A549 (cell line): Measurements from ENCODE around the gene CKAP2L. TPM values are rescaled to one million over a fixed set of nuclear protein-coding genes. Genes with fewer than 3 reads are reported as not detected.

Experiments
- ATAC-seq, 2 experiments: fragments of 200-7000 bp in 1 of 2; fragments of >200 bp in 1 of 2; cut with Nextera tagmentation in 1 of 2; cut with Tn5 transposase in 1 of 2; 3 replicates each; pipeline versions ENCODE4 v1.8.0 to v1.9.1; 2018 to 2020; ENCODE audit warnings: mild to moderate bottlenecking in 1 of 2, moderate library complexity in 1 of 2
- CTCF ChIA-PET: fragments of 300-600 bp; sonication (Branson Sonifier 250); formaldehyde crosslinking; extraction: SDS; loops from one replicate; lab custom pipeline; 2021; ENCODE audit warnings: antibody characterized with exemption, inconsistent platforms; lab: Yijun Ruan, JAX
- POLR2A ChIA-PET: fragments of 350-600 bp; formaldehyde crosslinking; extraction: SDS; loops from one replicate; lab custom pipeline; 2021; ENCODE audit warnings: antibody characterized with exemption, inconsistent platforms; lab: Yijun Ruan, JAX
- DNase-seq, 2 experiments: peaks; one replicate each; pipeline versions ENCODE4 v3.0.0 to v3.0.0-alpha.2; 2011 to 2016; ENCODE audit warnings: low read depth in 1 of 2, low spot score in 1 of 2
- FAIRE-seq: peaks from 2 replicates; lab custom pipeline; 2011; peaks lifted over from hg19 to GRCh38; lab: Jason Lieb, UNC
- H3K27ac ChIP-seq, 2 experiments: fragments of >200 bp; sonication (Bioruptor Twin); formaldehyde crosslinking; 3 replicates each; pipeline ENCODE4 v1.5.1; 2016 to 2017
- H3K4me1 ChIP-seq: fragments of >200 bp; sonication (Bioruptor Twin); formaldehyde crosslinking; 3 replicates; pipeline ENCODE4 v1.6.1; 2016
- H3K4me2 ChIP-seq: fragments of >200 bp; sonication (Bioruptor Twin); formaldehyde crosslinking; 3 replicates; pipeline ENCODE4 v1.6.1; 2016
- H3K4me3 ChIP-seq: fragments of >200 bp; sonication (Bioruptor Twin); formaldehyde crosslinking; 3 replicates; pipeline ENCODE4 v1.5.1; 2016
- H3K9me3 ChIP-seq: fragments of >200 bp; sonication (Bioruptor Twin); formaldehyde crosslinking; 3 replicates; pipeline ENCODE4 v1.6.1; 2016
- ESRRA ChIP-seq: fragments of 150-350 bp; IDR thresholded peaks from 2 replicates; pipeline ENCODE4 v1.6.1; 2014; ENCODE audit warnings: mild to moderate bottlenecking, low read length, borderline replicate concordance
- FOSL2 ChIP-seq, 2 experiments: fragments of 450-650 bp in 1 of 2; fragments of >200 bp in 1 of 2; sonication (Bioruptor Twin) in 1 of 2; formaldehyde crosslinking; IDR thresholded peaks; 2 replicates each; pipeline versions ENCODE4 v1.5.0 to v1.6.1; 2016 to 2020; ENCODE audit warnings: mild to moderate bottlenecking in 1 of 2, moderate library complexity in 1 of 2
- FOXS1 ChIP-seq: fragments of 250-450 bp; sonication (Bioruptor Pico); IDR thresholded peaks from 2 replicates; pipeline ENCODE4 v1.5.0; 2020; ENCODE audit warnings: mild to moderate bottlenecking, moderate library complexity
- GATA3 ChIP-seq: IDR thresholded peaks from 2 replicates; pipeline ENCODE4 v1.6.1; 2012; ENCODE audit warnings: borderline replicate concordance
- HDAC2 ChIP-seq: fragments of 200-600 bp; sonication (generic); IDR thresholded peaks from 2 replicates; pipeline ENCODE4 v1.6.1; 2016
- HOXB5 ChIP-seq: fragments of 250-450 bp; sonication (Bioruptor Pico); IDR thresholded peaks from 2 replicates; pipeline ENCODE4 v1.5.0; 2020; ENCODE audit warnings: mild to moderate bottlenecking, moderate library complexity
- JUN ChIP-seq, 2 experiments: fragments of >200 bp; sonication (Bioruptor Twin); formaldehyde crosslinking; IDR thresholded peaks; 2 replicates in 1 of 2; 3 replicates in 1 of 2; pipeline ENCODE4 v1.6.1; 2016 to 2017
- KDM1A ChIP-seq: fragments of 200-600 bp; sonication (generic); IDR thresholded peaks from 2 replicates; pipeline ENCODE4 v1.6.1; 2016; ENCODE audit warnings: low read depth, mild to moderate bottlenecking
- KDM5A ChIP-seq: fragments of 200-600 bp; sonication (generic); IDR thresholded peaks from 2 replicates; pipeline ENCODE4 v1.6.1; 2016; ENCODE audit warnings: antibody characterized with exemption, mild to moderate bottlenecking
- MAFK ChIP-seq: fragments of 450-650 bp; IDR thresholded peaks from 2 replicates; pipeline ENCODE4 v1.6.1; 2014; ENCODE audit not compliant: partially characterized antibody
- RAD21 ChIP-seq, 2 experiments: fragments of >200 bp in 1 of 2; sonication (Bioruptor Twin) in 1 of 2; formaldehyde crosslinking in 1 of 2; IDR thresholded peaks in 1 of 2; conservative IDR thresholded peaks in 1 of 2; 2 replicates in 1 of 2; 3 replicates in 1 of 2; pipeline ENCODE4 v1.6.1; 2012 to 2018; ENCODE audit warnings: inconsistent platforms in 1 of 2
- SMC3 ChIP-seq: fragments of >200 bp; sonication (Bioruptor Twin); formaldehyde crosslinking; IDR thresholded peaks from 3 replicates; pipeline ENCODE4 v1.6.1; 2018; ENCODE audit warnings: inconsistent platforms
- TFCP2L1 ChIP-seq: fragments of 250-450 bp; sonication (Bioruptor Pico); IDR thresholded peaks from 2 replicates; pipeline ENCODE4 v1.5.0; 2021; ENCODE audit warnings: mild to moderate bottlenecking
- TP53 ChIP-seq: fragments of 250-450 bp; sonication (Bioruptor Pico); IDR thresholded peaks from 2 replicates; pipeline ENCODE4 v1.5.0; 2021; ENCODE audit warnings: mild to moderate bottlenecking, moderate library complexity
- ZFP36 ChIP-seq: fragments of 450-650 bp; IDR thresholded peaks from 2 replicates; pipeline ENCODE4 v1.6.1; 2014; ENCODE audit warnings: borderline replicate concordance; ENCODE audit not compliant: partially characterized antibody
- ZSCAN20 ChIP-seq: fragments of 250-450 bp; sonication (Bioruptor Pico); IDR thresholded peaks from 2 replicates; pipeline ENCODE4 v1.8.0; 2022; ENCODE audit warnings: mild to moderate bottlenecking, moderate library complexity
- WGBS: methylation state at CpG from one replicate; pipeline ENCODE4 v1.1.6; 2017; ENCODE audit errors: missing lambda C conversion rate; 5-methylcytosine and 5-hydroxymethylcytosine counted together
- polyA plus RNA-seq, 4 experiments: library from polyadenylated mRNA; depleted of rRNA in 3 of 4; stranded (reverse); fragments of >200 nt; fragmentation: RNase III in 1 of 4; extraction: RNeasy Plus Mini Kit Qiagen cat#74134 plus additional on column Dnase treatment in 1 of 4; gene quantifications; 2 replicates in 3 of 4; 3 replicates in 1 of 4; pipeline ENCODE4 v1.2.3, GENCODE V29; 2011 to 2017
- TF ChIP-seq, protein P1 (sequence below): fragments of 150-350 bp; IDR thresholded peaks from 2 replicates; pipeline ENCODE4 v1.6.1; 2014; ENCODE audit warnings: low read depth, mild to moderate bottlenecking, low read length
- TF ChIP-seq, protein P2 (sequence below): fragments of >200 bp; sonication (Bioruptor Twin); formaldehyde crosslinking; IDR thresholded peaks from 3 replicates; pipeline ENCODE4 v1.5.1; 2016
- TF ChIP-seq, protein P3 (sequence below): IDR thresholded peaks from 2 replicates; pipeline ENCODE4 v1.6.1; 2012
- TF ChIP-seq, protein P4 (sequence below): fragments of 450-650 bp; IDR thresholded peaks from 2 replicates; pipeline ENCODE4 v1.6.1; 2014; ENCODE audit warnings: antibody characterized with exemption

The CKAP2L gene
- polyA plus RNA-seq, 2 of the 4 experiments (the other 2 are of a cell fraction), result 14.0 to 15.9 TPM

DNA sequence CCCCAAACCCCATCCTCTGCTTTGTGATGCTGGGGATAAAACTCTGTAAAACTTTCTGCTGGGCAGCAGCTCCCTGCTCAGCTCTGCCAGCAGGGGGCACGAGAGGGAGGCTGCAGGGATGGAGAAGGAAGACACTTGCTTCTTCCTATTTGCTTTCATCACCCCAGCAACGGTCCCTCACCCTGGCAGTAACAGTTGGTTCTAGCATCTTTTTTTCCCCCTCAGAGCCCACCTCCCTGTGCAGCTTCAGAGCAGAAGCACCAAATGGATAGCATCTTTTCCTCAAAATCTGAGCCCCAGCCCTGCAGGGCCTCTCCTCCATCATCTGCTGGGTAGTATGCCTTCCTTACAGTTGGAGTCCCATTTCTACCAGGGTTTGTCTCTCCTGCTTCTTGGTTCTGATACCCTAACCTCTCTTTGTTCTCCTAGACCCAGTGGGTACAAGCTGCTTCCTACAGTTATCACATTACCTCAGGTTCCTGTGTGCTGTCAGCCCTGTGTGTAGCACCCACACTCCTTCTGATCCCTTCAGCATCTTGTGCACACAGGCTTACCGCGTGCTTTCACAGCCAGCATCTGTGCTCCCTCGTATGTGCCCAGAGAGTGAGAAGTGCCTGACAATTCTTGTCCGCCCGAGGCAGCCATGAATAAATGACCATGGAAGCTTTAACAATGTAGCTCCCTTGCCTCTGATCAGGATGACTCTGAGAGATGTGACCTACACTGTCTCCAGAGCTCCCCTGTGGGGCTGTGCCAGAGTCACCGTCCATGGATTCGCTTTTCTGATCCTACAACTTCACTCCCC, 14.5 kb downstream of the CKAP2L start:
- no peak for FAIRE-seq
- Histone ChIP-seq H3K4me2 (no peak overlapping the region), H3K9me3 (no peaks in the 10 kb centered on the region), H3K4me3 (no peak overlapping the region), H3K4me1 (peaks cover 17% of the 10 kb centered on the region), H3K27ac (peak overlapping the region in 1 of 2 experiments; percentile 44; a peak in 1 of 6 replicates)
- ChIA-PET POLR2A (no interaction called here), CTCF (interaction anchor here (0.5 to 4.9 kb wide), 59 partner anchors 11 to 414 kb away, joined by 3 to 120 read pairs (median 5); partner anchors contain the start of genes CKAP2L, IL1A and IL1B)
- peak; percentile 58 to 74 for DNase-seq
- TF ChIP-seq JUN (IDR thresholded peaks at IDR 0.05) (no peak), FOSL2 (IDR thresholded peaks at IDR 0.05) (no peak), FOSL2 (CRISPR knock-in tag; IDR thresholded peaks at IDR 0.05) (no peak), GATA3 (no peak), RAD21 (conservative IDR thresholded peaks at IDR 0.05 in 1 of 2, IDR thresholded peaks at IDR 0.05 in 1 of 2) (peak; percentile 86 to 88), MAFK (no peak), ESRRA (no peak), ZFP36 (no peak), SMC3 (peak; percentile 95), TP53 (CRISPR knock-in tag) (no peak), HOXB5 (CRISPR knock-in tag) (no peak), TFCP2L1 (no peak)
- TF ChIP-seq, protein P1, sequence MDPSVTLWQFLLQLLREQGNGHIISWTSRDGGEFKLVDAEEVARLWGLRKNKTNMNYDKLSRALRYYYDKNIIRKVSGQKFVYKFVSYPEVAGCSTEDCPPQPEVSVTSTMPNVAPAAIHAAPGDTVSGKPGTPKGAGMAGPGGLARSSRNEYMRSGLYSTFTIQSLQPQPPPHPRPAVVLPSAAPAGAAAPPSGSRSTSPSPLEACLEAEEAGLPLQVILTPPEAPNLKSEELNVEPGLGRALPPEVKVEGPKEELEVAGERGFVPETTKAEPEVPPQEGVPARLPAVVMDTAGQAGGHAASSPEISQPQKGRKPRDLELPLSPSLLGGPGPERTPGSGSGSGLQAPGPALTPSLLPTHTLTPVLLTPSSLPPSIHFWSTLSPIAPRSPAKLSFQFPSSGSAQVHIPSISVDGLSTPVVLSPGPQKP, result no peak
- TF ChIP-seq, protein P2, sequence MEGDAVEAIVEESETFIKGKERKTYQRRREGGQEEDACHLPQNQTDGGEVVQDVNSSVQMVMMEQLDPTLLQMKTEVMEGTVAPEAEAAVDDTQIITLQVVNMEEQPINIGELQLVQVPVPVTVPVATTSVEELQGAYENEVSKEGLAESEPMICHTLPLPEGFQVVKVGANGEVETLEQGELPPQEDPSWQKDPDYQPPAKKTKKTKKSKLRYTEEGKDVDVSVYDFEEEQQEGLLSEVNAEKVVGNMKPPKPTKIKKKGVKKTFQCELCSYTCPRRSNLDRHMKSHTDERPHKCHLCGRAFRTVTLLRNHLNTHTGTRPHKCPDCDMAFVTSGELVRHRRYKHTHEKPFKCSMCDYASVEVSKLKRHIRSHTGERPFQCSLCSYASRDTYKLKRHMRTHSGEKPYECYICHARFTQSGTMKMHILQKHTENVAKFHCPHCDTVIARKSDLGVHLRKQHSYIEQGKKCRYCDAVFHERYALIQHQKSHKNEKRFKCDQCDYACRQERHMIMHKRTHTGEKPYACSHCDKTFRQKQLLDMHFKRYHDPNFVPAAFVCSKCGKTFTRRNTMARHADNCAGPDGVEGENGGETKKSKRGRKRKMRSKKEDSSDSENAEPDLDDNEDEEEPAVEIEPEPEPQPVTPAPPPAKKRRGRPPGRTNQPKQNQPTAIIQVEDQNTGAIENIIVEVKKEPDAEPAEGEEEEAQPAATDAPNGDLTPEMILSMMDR, result peak; percentile 97
- ATAC-seq, result peak; percentile 97 to 98
- 68% methylated on average over 9 of the region's 9 CpGs for WGBS

DNA sequence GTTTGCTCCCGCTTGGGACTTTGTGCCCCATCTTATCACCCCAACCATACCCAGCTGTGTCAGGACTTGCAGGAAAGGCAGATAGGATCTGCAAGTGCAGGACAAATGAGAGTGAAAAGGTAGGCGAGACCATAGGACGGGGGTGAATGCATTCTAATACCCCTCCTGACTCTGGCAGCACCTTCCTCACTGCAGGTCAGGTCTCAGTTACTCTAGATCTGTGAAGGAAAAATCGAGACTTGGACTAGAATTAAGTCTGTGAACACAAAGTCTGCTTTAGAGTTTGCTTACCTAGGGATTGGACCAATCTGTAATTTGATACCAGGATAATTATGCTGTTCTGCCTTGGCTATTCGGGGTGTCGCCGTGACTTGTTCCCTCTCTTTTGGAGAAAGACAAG, 23.9 kb downstream of the CKAP2L start:
- Histone ChIP-seq H3K4me2 (no peak overlapping the region), H3K4me1 (peaks cover 18% of the 10 kb centered on the region), H3K27ac (no peak overlapping the region), H3K4me3 (no peak overlapping the region), H3K9me3 (no peaks in the 10 kb centered on the region)
- DNase-seq (no peak), ATAC-seq (no peak), FAIRE-seq (no peak)
- ChIA-PET CTCF (interaction anchor here (1.3 to 9.1 kb wide), 4 partner anchors 9 to 202 kb away, joined by 3 to 80 read pairs (median 22); no protein-coding TSS in a partner anchor), POLR2A (no interaction called here)
- TF ChIP-seq KDM5A (no peak), ZSCAN20 (no peak), ESRRA (no peak), RAD21 (conservative IDR thresholded peaks at IDR 0.05 in 1 of 2, IDR thresholded peaks at IDR 0.05 in 1 of 2) (no peak), FOXS1 (no peak), KDM1A (no peak), HDAC2 (no peak), ZFP36 (no peak)
- TF ChIP-seq, protein P3, sequence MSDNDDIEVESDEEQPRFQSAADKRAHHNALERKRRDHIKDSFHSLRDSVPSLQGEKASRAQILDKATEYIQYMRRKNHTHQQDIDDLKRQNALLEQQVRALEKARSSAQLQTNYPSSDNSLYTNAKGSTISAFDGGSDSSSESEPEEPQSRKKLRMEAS, result no peak
- TF ChIP-seq, protein P4, sequence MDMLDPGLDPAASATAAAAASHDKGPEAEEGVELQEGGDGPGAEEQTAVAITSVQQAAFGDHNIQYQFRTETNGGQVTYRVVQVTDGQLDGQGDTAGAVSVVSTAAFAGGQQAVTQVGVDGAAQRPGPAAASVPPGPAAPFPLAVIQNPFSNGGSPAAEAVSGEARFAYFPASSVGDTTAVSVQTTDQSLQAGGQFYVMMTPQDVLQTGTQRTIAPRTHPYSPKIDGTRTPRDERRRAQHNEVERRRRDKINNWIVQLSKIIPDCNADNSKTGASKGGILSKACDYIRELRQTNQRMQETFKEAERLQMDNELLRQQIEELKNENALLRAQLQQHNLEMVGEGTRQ, result no peak
- TF ChIP-seq, protein P2, result no peak
- WGBS, result 95% methylated on average over 7 of the region's 7 CpGs
